ENCODE measurements around the gene HSPA1L. TPM values are rescaled to one million over a fixed set of nuclear protein-coding genes. Genes with fewer than 3 reads are reported as not detected.

Gene HSPA1L
- total RNA-seq, 1 donor from 2014 or later, result 0.49 TPM

GRCh38 chr6:31785475-31785874 is 29.6 kb downstream of the HSPA1L start:
- H3K27ac Mint-ChIP-seq, result no peak overlapping the region
- Histone ChIP-seq H3K36me3 (peaks cover 4% of the 10 kb centered on the region), H3K9ac (no peak overlapping the region), H3K4me2 (no peak overlapping the region), H3K9me3 (ENCODE audit: low read depth) (no peaks in the 10 kb centered on the region), H3K27me3 (no peaks in the 10 kb centered on the region), H2AFZ (replicated peaks) (no peak overlapping the region), H4K20me1 (ENCODE audit: low read depth) (no peaks in the 10 kb centered on the region), H3K4me3 (no peak overlapping the region), H3F3A (ENCODE audit: low read depth) (peaks cover 6% of the 10 kb centered on the region), H3K4me1 (no peaks in the 10 kb centered on the region), H3K79me2 (ENCODE audit: low read depth) (no peaks in the 10 kb centered on the region), H3K27ac (no peak overlapping the region)
- H3K36me3 Mint-ChIP-seq, result peaks cover 18% of the 10 kb centered on the region
- H3K9me3 Mint-ChIP-seq, result no peaks in the 10 kb centered on the region
- no peak for TF ChIP-seq EZH2phosphoT487 (IDR thresholded peaks at IDR 0.05)
- peaks cover 2% of the 10 kb centered on the region for H3K27me3 Mint-ChIP-seq (ENCODE audit: insufficient read depth, low read depth)
- no peak for DNase-seq (ENCODE audit: low spot score)
- no peak overlapping the region for H3K4me3 Mint-ChIP-seq
- H3K4me1 Mint-ChIP-seq, result no peaks in the 10 kb centered on the region

DNA sequence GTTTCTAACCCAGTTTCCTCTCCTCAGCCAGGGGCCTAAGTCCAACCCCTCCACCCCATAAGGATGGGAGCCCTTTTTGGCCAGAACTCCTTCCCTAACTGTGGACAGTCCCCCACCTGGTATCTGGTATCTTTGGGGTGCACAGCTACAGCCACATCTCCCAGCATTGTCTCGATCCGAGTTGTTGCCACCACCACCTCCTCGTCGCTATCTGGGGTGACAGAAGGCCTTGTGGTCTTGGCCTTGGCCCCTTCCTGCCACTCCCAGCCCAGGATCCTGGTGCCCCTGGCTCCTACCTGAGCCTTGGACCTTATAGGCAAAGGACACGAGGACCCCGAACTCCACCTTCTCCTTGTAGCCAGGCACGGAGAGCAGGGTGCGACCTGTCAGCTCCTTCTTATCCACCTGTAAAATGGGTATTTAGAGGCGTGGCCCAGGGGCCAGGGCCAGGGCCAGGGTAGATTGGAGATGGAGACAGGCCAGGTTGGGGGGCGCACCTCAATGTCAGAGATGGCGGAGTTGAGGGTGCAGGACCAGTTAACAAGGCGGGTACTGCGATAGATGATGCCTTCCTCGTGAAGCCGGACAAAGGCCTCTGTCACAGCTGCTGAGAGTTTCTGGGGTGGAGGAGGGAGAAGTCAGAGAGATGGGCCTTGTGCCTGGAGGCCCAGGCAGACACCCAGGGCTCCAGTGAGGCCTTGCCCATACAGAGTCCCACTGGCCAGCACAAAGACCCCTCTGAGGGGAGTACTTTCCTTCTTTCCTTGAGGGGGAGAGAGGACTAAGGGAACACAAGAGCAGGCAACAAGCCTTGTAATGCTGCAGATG is 30.8 kb downstream of the HSPA1L start:
- Mint-ChIP-seq H3K36me3 (peaks cover 20% of the 10 kb centered on the region), H3K9me3 (no peaks in the 10 kb centered on the region), H3K4me1 (no peaks in the 10 kb centered on the region), H3K27me3 (ENCODE audit: insufficient read depth, low read depth) (peaks cover 2% of the 10 kb centered on the region), H3K4me3 (no peak overlapping the region), H3K27ac (no peak overlapping the region)
- Histone ChIP-seq H3K9ac (no peak overlapping the region), H4K20me1 (ENCODE audit: low read depth) (no peaks in the 10 kb centered on the region), H3K79me2 (ENCODE audit: low read depth) (no peaks in the 10 kb centered on the region), H3F3A (ENCODE audit: low read depth) (peaks cover 4% of the 10 kb centered on the region), H3K4me2 (no peak overlapping the region), H3K9me3 (ENCODE audit: low read depth) (no peaks in the 10 kb centered on the region), H3K27ac (no peak overlapping the region), H2AFZ (replicated peaks) (no peak overlapping the region), H3K4me1 (no peaks in the 10 kb centered on the region), H3K4me3 (no peak overlapping the region), H3K27me3 (no peaks in the 10 kb centered on the region), H3K36me3 (no peaks in the 10 kb centered on the region)
- TF ChIP-seq EZH2phosphoT487 (IDR thresholded peaks at IDR 0.05), result no peak
- TF ChIP-seq, protein P1, sequence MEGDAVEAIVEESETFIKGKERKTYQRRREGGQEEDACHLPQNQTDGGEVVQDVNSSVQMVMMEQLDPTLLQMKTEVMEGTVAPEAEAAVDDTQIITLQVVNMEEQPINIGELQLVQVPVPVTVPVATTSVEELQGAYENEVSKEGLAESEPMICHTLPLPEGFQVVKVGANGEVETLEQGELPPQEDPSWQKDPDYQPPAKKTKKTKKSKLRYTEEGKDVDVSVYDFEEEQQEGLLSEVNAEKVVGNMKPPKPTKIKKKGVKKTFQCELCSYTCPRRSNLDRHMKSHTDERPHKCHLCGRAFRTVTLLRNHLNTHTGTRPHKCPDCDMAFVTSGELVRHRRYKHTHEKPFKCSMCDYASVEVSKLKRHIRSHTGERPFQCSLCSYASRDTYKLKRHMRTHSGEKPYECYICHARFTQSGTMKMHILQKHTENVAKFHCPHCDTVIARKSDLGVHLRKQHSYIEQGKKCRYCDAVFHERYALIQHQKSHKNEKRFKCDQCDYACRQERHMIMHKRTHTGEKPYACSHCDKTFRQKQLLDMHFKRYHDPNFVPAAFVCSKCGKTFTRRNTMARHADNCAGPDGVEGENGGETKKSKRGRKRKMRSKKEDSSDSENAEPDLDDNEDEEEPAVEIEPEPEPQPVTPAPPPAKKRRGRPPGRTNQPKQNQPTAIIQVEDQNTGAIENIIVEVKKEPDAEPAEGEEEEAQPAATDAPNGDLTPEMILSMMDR (IDR thresholded peaks at IDR 0.05), result no peak
- TF ChIP-seq EZH2 (IDR thresholded peaks at IDR 0.05), result no peak
- no peak for DNase-seq (ENCODE audit: low spot score)

DNA sequence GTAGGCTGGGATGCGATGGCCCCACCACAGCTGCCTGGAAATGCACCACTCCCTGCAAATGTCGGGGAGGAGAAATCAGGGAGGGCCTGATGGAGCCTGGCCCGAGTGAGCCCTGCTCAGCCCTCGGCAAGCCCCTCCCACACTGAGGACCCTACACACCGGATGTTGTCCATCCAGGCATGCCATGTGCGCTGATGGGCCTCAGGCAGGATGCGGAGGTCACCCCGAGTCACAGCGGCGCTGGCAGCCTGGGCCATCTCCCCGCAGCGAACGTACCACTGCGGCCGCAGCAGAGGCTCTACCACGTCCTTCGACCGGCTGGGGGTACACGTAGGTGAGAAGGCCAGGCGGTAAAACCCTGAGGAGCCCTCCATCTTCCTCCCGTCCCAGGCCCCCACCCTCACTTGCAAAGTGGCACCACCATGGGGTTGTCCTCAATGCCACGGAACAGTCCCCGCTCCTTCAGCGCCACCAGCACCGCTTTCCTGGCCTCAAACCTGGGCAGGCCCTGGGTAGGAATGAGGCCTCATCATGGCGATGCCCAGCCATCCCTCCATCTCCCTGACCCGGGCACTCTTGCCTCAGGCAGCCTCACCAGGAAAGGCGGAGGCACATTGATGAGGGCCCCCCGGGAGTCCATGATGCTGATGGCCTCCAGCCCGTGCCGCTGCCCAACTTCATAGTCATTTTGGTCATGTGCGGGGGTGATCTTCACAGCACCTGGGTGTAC is 32.8 kb downstream of the HSPA1L start:
- H3K9me3 ChIP-seq (ENCODE audit: low read depth), result no peaks in the 10 kb centered on the region
- H2AFZ ChIP-seq (replicated peaks), result no peak overlapping the region
- H4K20me1 ChIP-seq (ENCODE audit: low read depth), result no peaks in the 10 kb centered on the region
- no peak overlapping the region for H3K9ac ChIP-seq
- H3K27ac Mint-ChIP-seq, result no peak overlapping the region
- H3K27me3 Mint-ChIP-seq (ENCODE audit: insufficient read depth, low read depth), result peaks cover 2% of the 10 kb centered on the region
- no peak overlapping the region for H3K4me2 ChIP-seq
- H3K27ac ChIP-seq, result no peak overlapping the region
- TF ChIP-seq, protein P1 (IDR thresholded peaks at IDR 0.05), result no peak
- no peak for TF ChIP-seq EZH2phosphoT487 (IDR thresholded peaks at IDR 0.05)
- no peak for TF ChIP-seq EZH2 (IDR thresholded peaks at IDR 0.05)
- H3K4me3 ChIP-seq, result no peak overlapping the region
- H3K36me3 ChIP-seq, result no peaks in the 10 kb centered on the region
- no peaks in the 10 kb centered on the region for H3K9me3 Mint-ChIP-seq
- no peaks in the 10 kb centered on the region for H3K27me3 ChIP-seq
- H3K4me1 Mint-ChIP-seq, result no peaks in the 10 kb centered on the region
- no peaks in the 10 kb centered on the region for H3K4me1 ChIP-seq
- no peaks in the 10 kb centered on the region for H3K79me2 ChIP-seq (ENCODE audit: low read depth)
- peaks cover 18% of the 10 kb centered on the region for H3K36me3 Mint-ChIP-seq
- DNase-seq (ENCODE audit: low spot score), result no peak
- no peaks in the 10 kb centered on the region for H3F3A ChIP-seq (ENCODE audit: low read depth)
- no peak overlapping the region for H3K4me3 Mint-ChIP-seq
